ENCODE results near the gene ARHGAP26. TPM values are rescaled to one million over a fixed set of nuclear protein-coding genes. Genes with fewer than 3 reads are reported as not detected.

The ARHGAP26 gene
- total and polyA plus RNA-seq, 2 donors: 15.1 to 16.2 TPM

- Histone ChIP-seq H3K36me3 (ENCODE audit: control insufficient read depth in 2 of 2, insufficient read depth in 2 of 2, low read length in 1 of 2) (no peaks in the 10 kb centered on the region), H3K4me3 (ENCODE audit: low read length in 2 of 2) (no peak overlapping the region), H3K27ac (ENCODE audit: low read depth in 1 of 2, low read length in 1 of 2) (no peak overlapping the region), H3K4me1 (ENCODE audit: control insufficient read depth in 2 of 2, insufficient read depth in 2 of 2, low read length in 2 of 2) (peaks cover 25 to 28% of the 10 kb centered on the region in 2 donors), H3K9me3 (ENCODE audit: control insufficient read depth in 2 of 2, insufficient read depth in 1 of 2, low read length in 1 of 2) (no peaks in the 10 kb centered on the region), H3K27me3 (ENCODE audit: control insufficient read depth in 2 of 2, insufficient read depth in 1 of 2, low read length in 1 of 2) (no peaks in the 10 kb centered on the region)
- DNase-seq (ENCODE audit: low read depth in 6 of 9, low spot score in 9 of 9): no peak
- WGBS: 93% methylated on average over 9 of the region's 9 CpGs
Measured at GRCh38 chr5:143234162-143234842, 464.1 kb downstream of the ARHGAP26 start.

GRCh38 chr5:143235423-143235822, 465.2 kb downstream of the ARHGAP26 start:
- no peaks in the 10 kb centered on the region for H3K36me3 ChIP-seq (ENCODE audit: control insufficient read depth in 2 of 2, insufficient read depth in 2 of 2, low read length in 1 of 2)
- H3K4me1 ChIP-seq (ENCODE audit: control insufficient read depth in 2 of 2, insufficient read depth in 2 of 2, low read length in 2 of 2): peaks cover 20 to 23% of the 10 kb centered on the region in 2 donors
- 96% methylated on average over 3 of the region's 3 CpGs for WGBS
- no peaks in the 10 kb centered on the region for H3K9me3 ChIP-seq (ENCODE audit: control insufficient read depth in 2 of 2, insufficient read depth in 1 of 2, low read length in 1 of 2)
- H3K27ac ChIP-seq (ENCODE audit: low read depth in 1 of 2, low read length in 1 of 2): no peak overlapping the region
- H3K27me3 ChIP-seq (ENCODE audit: control insufficient read depth in 2 of 2, insufficient read depth in 1 of 2, low read length in 1 of 2): no peaks in the 10 kb centered on the region
- no peak overlapping the region for H3K4me3 ChIP-seq (ENCODE audit: low read length in 2 of 2)
- DNase-seq (ENCODE audit: low read depth in 6 of 9, low spot score in 9 of 9): no peak

GRCh38 chr5:143236682-143237081, 466.5 kb downstream of the ARHGAP26 start:
- 98% methylated on average over 2 of the region's 2 CpGs for WGBS
- H3K4me1 ChIP-seq (ENCODE audit: control insufficient read depth in 2 of 2, insufficient read depth in 2 of 2, low read length in 2 of 2): peaks cover 8 to 10% of the 10 kb centered on the region in 2 donors
- H3K27me3 ChIP-seq (ENCODE audit: control insufficient read depth in 2 of 2, insufficient read depth in 1 of 2, low read length in 1 of 2): no peaks in the 10 kb centered on the region
- no peak overlapping the region for H3K4me3 ChIP-seq (ENCODE audit: low read length in 2 of 2)
- DNase-seq (ENCODE audit: low read depth in 6 of 9, low spot score in 9 of 9): no peak
- H3K36me3 ChIP-seq (ENCODE audit: control insufficient read depth in 2 of 2, insufficient read depth in 2 of 2, low read length in 1 of 2): no peaks in the 10 kb centered on the region
- no peaks in the 10 kb centered on the region for H3K9me3 ChIP-seq (ENCODE audit: control insufficient read depth in 2 of 2, insufficient read depth in 1 of 2, low read length in 1 of 2)
- H3K27ac ChIP-seq (ENCODE audit: low read depth in 1 of 2, low read length in 1 of 2): no peak overlapping the region

GRCh38 chr5:143237664-143238063, 467.5 kb downstream of the ARHGAP26 start:
- DNase-seq (ENCODE audit: low read depth in 6 of 9, low spot score in 9 of 9): no peak
- Histone ChIP-seq H3K27me3 (ENCODE audit: control insufficient read depth in 2 of 2, insufficient read depth in 1 of 2, low read length in 1 of 2) (no peaks in the 10 kb centered on the region), H3K4me3 (ENCODE audit: low read length in 2 of 2) (no peak overlapping the region), H3K36me3 (ENCODE audit: control insufficient read depth in 2 of 2, insufficient read depth in 2 of 2, low read length in 1 of 2) (no peaks in the 10 kb centered on the region), H3K27ac (ENCODE audit: low read depth in 1 of 2, low read length in 1 of 2) (no peak overlapping the region), H3K9me3 (ENCODE audit: control insufficient read depth in 2 of 2, insufficient read depth in 1 of 2, low read length in 1 of 2) (no peaks in the 10 kb centered on the region), H3K4me1 (ENCODE audit: control insufficient read depth in 2 of 2, insufficient read depth in 2 of 2, low read length in 2 of 2) (peaks cover 4 to 5% of the 10 kb centered on the region in 2 donors)
- WGBS: 98% methylated on average over 10 of the region's 10 CpGs

- Histone ChIP-seq H3K27ac (ENCODE audit: low read depth in 1 of 2, low read length in 1 of 2) (no peak overlapping the region), H3K36me3 (ENCODE audit: control insufficient read depth in 2 of 2, insufficient read depth in 2 of 2, low read length in 1 of 2) (no peaks in the 10 kb centered on the region), H3K27me3 (ENCODE audit: control insufficient read depth in 2 of 2, insufficient read depth in 1 of 2, low read length in 1 of 2) (no peaks in the 10 kb centered on the region), H3K9me3 (ENCODE audit: control insufficient read depth in 2 of 2, insufficient read depth in 1 of 2, low read length in 1 of 2) (no peaks in the 10 kb centered on the region), H3K4me3 (ENCODE audit: low read length in 2 of 2) (no peak overlapping the region), H3K4me1 (ENCODE audit: control insufficient read depth in 2 of 2, insufficient read depth in 2 of 2, low read length in 2 of 2) (peaks cover 4 to 5% of the 10 kb centered on the region in 2 donors)
- 94% methylated on average over 2 of the region's 2 CpGs for WGBS
- DNase-seq (ENCODE audit: low read depth in 6 of 9, low spot score in 9 of 9): no peak
Measured at GRCh38 chr5:143238620-143239019, 468.4 kb downstream of the ARHGAP26 start.

DNA sequence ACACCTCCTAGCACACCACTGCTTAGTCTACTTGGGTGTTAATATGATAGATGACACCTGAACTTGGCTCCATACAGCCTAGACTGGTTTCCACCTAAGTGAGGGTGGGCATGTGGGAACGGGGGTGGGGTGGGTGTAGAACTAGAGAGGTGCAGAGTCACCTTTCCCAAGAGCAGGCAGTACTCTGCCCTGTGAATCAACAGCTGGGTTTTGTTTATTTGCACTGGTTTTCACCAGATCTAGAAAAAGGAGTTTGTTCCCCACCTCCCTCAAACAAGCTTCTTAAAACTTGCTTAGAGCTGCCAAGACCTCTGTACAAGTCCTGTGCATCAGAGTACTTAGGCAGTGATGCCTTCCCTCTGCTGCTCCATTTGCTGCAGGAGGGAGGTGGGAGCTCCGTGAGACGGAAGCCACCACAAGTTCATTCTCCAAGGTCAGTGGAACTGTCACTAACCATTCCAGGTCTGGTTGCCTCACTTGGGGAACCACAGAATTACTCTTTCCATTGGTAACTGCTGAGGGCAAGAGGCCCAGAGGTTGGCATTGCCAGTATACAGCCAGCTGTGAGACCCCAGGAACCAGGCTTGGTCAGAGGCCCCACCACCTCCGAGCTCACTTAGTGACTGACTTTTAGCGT, 469.8 kb downstream of the ARHGAP26 start:
- DNase-seq (ENCODE audit: low read depth in 6 of 9, low spot score in 9 of 9): no peak
- H3K27ac ChIP-seq (ENCODE audit: low read depth in 1 of 2, low read length in 1 of 2): no peak overlapping the region
- no peak overlapping the region for H3K4me3 ChIP-seq (ENCODE audit: low read length in 2 of 2)
- no peaks in the 10 kb centered on the region for H3K36me3 ChIP-seq (ENCODE audit: control insufficient read depth in 2 of 2, insufficient read depth in 2 of 2, low read length in 1 of 2)
- H3K27me3 ChIP-seq (ENCODE audit: control insufficient read depth in 2 of 2, insufficient read depth in 1 of 2, low read length in 1 of 2): no peaks in the 10 kb centered on the region
- H3K4me1 ChIP-seq (ENCODE audit: control insufficient read depth in 2 of 2, insufficient read depth in 2 of 2, low read length in 2 of 2): peaks cover 4 to 5% of the 10 kb centered on the region in 2 donors
- H3K9me3 ChIP-seq (ENCODE audit: control insufficient read depth in 2 of 2, insufficient read depth in 1 of 2, low read length in 1 of 2): no peaks in the 10 kb centered on the region
- WGBS: 96% methylated on average over 5 of the region's 5 CpGs

DNA sequence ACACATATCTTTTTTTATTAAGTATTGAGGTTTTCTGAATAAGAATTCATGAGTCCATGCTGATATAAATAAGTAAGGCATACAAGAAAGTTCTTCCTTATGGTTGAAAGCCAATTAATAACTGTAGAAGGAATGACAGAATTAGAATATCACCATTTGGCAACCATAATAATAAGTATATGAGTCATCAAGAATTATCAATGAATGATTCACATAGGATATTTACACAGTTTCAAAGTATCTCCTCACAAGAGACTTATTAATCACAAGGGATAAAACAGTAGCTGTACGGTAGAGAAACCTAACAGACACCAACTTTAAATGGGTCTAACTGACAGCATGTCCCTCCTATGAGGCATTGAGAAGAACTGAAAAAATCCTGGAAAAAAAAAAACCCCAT, 471.7 kb downstream of the ARHGAP26 start:
- 97% methylated on average over 1 of the region's 1 CpG for WGBS
- H3K9me3 ChIP-seq (ENCODE audit: control insufficient read depth in 2 of 2, insufficient read depth in 1 of 2, low read length in 1 of 2): no peaks in the 10 kb centered on the region

GRCh38 chr5:143243103-143243502, 472.9 kb downstream of the ARHGAP26 start:
- 98% methylated on average over 6 of the region's 6 CpGs for WGBS
- Histone ChIP-seq H3K9me3 (ENCODE audit: control insufficient read depth in 2 of 2, insufficient read depth in 1 of 2, low read length in 1 of 2) (no peaks in the 10 kb centered on the region), H3K36me3 (ENCODE audit: control insufficient read depth in 2 of 2, insufficient read depth in 2 of 2, low read length in 1 of 2) (no peaks in the 10 kb centered on the region), H3K4me3 (ENCODE audit: low read length in 2 of 2) (no peak overlapping the region), H3K27me3 (ENCODE audit: control insufficient read depth in 2 of 2, insufficient read depth in 1 of 2, low read length in 1 of 2) (no peaks in the 10 kb centered on the region), H3K4me1 (ENCODE audit: control insufficient read depth in 2 of 2, insufficient read depth in 2 of 2, low read length in 2 of 2) (peaks cover 4 to 5% of the 10 kb centered on the region in 2 donors), H3K27ac (ENCODE audit: low read depth in 1 of 2, low read length in 1 of 2) (no peak overlapping the region)
- no peak for DNase-seq (ENCODE audit: low read depth in 6 of 9, low spot score in 9 of 9)

More for the DNA sequence above, 471.7 kb downstream of the ARHGAP26 start:
- no peak overlapping the region for H3K4me3 ChIP-seq (ENCODE audit: low read length in 2 of 2)
- no peaks in the 10 kb centered on the region for H3K27me3 ChIP-seq (ENCODE audit: control insufficient read depth in 2 of 2, insufficient read depth in 1 of 2, low read length in 1 of 2)
- peaks cover 4 to 5% of the 10 kb centered on the region in 2 donors for H3K4me1 ChIP-seq (ENCODE audit: control insufficient read depth in 2 of 2, insufficient read depth in 2 of 2, low read length in 2 of 2)
- no peaks in the 10 kb centered on the region for H3K36me3 ChIP-seq (ENCODE audit: control insufficient read depth in 2 of 2, insufficient read depth in 2 of 2, low read length in 1 of 2)
- DNase-seq (ENCODE audit: low read depth in 6 of 9, low spot score in 9 of 9): no peak
- H3K27ac ChIP-seq (ENCODE audit: low read depth in 1 of 2, low read length in 1 of 2): no peak overlapping the region

GRCh38 chr5:143244000-143244736, 474.0 kb downstream of the ARHGAP26 start:
- DNase-seq (ENCODE audit: low read depth in 6 of 9, low spot score in 9 of 9): no peak
- Histone ChIP-seq H3K4me3 (ENCODE audit: low read length in 2 of 2) (no peak overlapping the region), H3K4me1 (ENCODE audit: control insufficient read depth in 2 of 2, insufficient read depth in 2 of 2, low read length in 2 of 2) (peaks cover 4 to 5% of the 10 kb centered on the region in 2 donors), H3K27ac (ENCODE audit: low read depth in 1 of 2, low read length in 1 of 2) (peak overlapping the region in 1 of 2 donors; percentile 49), H3K27me3 (ENCODE audit: control insufficient read depth in 2 of 2, insufficient read depth in 1 of 2, low read length in 1 of 2) (no peaks in the 10 kb centered on the region), H3K9me3 (ENCODE audit: control insufficient read depth in 2 of 2, insufficient read depth in 1 of 2, low read length in 1 of 2) (no peaks in the 10 kb centered on the region), H3K36me3 (ENCODE audit: control insufficient read depth in 2 of 2, insufficient read depth in 2 of 2, low read length in 1 of 2) (no peaks in the 10 kb centered on the region)
- 94% methylated on average over 16 of the region's 16 CpGs for WGBS
